A549 (cell line): ENCODE measurements around the gene CSDE1. TPM values are rescaled to one million over a fixed set of nuclear protein-coding genes. Genes with fewer than 3 reads are reported as not detected.

Experiments used
- ATAC-seq, 2 experiments: fragments of 200-7000 bp in 1 of 2; fragments of >200 bp in 1 of 2; cut with Nextera tagmentation in 1 of 2; cut with Tn5 transposase in 1 of 2; 3 replicates each; pipeline versions ENCODE4 v1.8.0 to v1.9.1; 2018 to 2020; ENCODE audit warnings: mild to moderate bottlenecking in 1 of 2, moderate library complexity in 1 of 2
- CTCF ChIA-PET: fragments of 300-600 bp; sonication (Branson Sonifier 250); formaldehyde crosslinking; extraction: SDS; loops from one replicate; lab custom pipeline; 2021; ENCODE audit warnings: antibody characterized with exemption, inconsistent platforms; lab: Yijun Ruan, JAX
- POLR2A ChIA-PET: fragments of 350-600 bp; formaldehyde crosslinking; extraction: SDS; loops from one replicate; lab custom pipeline; 2021; ENCODE audit warnings: antibody characterized with exemption, inconsistent platforms; lab: Yijun Ruan, JAX
- DNase-seq, 2 experiments: peaks; one replicate each; pipeline versions ENCODE4 v3.0.0 to v3.0.0-alpha.2; 2011 to 2016; ENCODE audit warnings: low read depth in 1 of 2, low spot score in 1 of 2
- FAIRE-seq: peaks from 2 replicates; lab custom pipeline; 2011; peaks lifted over from hg19 to GRCh38; lab: Jason Lieb, UNC
- H3K27ac ChIP-seq, 2 experiments: fragments of >200 bp; sonication (Bioruptor Twin); formaldehyde crosslinking; 3 replicates each; pipeline ENCODE4 v1.5.1; 2016 to 2017
- H3K4me1 ChIP-seq: fragments of >200 bp; sonication (Bioruptor Twin); formaldehyde crosslinking; 3 replicates; pipeline ENCODE4 v1.6.1; 2016
- H3K4me2 ChIP-seq: fragments of >200 bp; sonication (Bioruptor Twin); formaldehyde crosslinking; 3 replicates; pipeline ENCODE4 v1.6.1; 2016
- H3K4me3 ChIP-seq: fragments of >200 bp; sonication (Bioruptor Twin); formaldehyde crosslinking; 3 replicates; pipeline ENCODE4 v1.5.1; 2016
- H3K9me3 ChIP-seq: fragments of >200 bp; sonication (Bioruptor Twin); formaldehyde crosslinking; 3 replicates; pipeline ENCODE4 v1.6.1; 2016
- BHLHE40 ChIP-seq: IDR thresholded peaks from 2 replicates; pipeline ENCODE4 v1.6.1; 2012; ENCODE audit warnings: low read depth, low read length, inconsistent platforms
- CBX2 ChIP-seq: fragments of 200-600 bp; sonication (generic); IDR thresholded peaks from 2 replicates; pipeline ENCODE4 v1.6.1; 2016; ENCODE audit warnings: low read depth, mild to moderate bottlenecking, borderline replicate concordance
- EHF ChIP-seq: fragments of 250-450 bp; sonication (Bioruptor Pico); IDR thresholded peaks from 2 replicates; pipeline ENCODE4 v1.5.0; 2020; ENCODE audit warnings: mild to moderate bottlenecking
- EP300 ChIP-seq, 2 experiments: fragments of >200 bp; sonication (Bioruptor Twin); formaldehyde crosslinking; IDR thresholded peaks; 2 replicates in 1 of 2; 3 replicates in 1 of 2; pipeline ENCODE4 v1.6.1; 2016 to 2017
- ESRRA ChIP-seq: fragments of 150-350 bp; IDR thresholded peaks from 2 replicates; pipeline ENCODE4 v1.6.1; 2014; ENCODE audit warnings: mild to moderate bottlenecking, low read length, borderline replicate concordance
- FOSL2 ChIP-seq, 2 experiments: fragments of 450-650 bp in 1 of 2; fragments of >200 bp in 1 of 2; sonication (Bioruptor Twin) in 1 of 2; formaldehyde crosslinking; IDR thresholded peaks; 2 replicates each; pipeline versions ENCODE4 v1.5.0 to v1.6.1; 2016 to 2020; ENCODE audit warnings: mild to moderate bottlenecking in 1 of 2, moderate library complexity in 1 of 2
- FOXS1 ChIP-seq: fragments of 250-450 bp; sonication (Bioruptor Pico); IDR thresholded peaks from 2 replicates; pipeline ENCODE4 v1.5.0; 2020; ENCODE audit warnings: mild to moderate bottlenecking, moderate library complexity
- HDAC2 ChIP-seq: fragments of 200-600 bp; sonication (generic); IDR thresholded peaks from 2 replicates; pipeline ENCODE4 v1.6.1; 2016
- HOXA7 ChIP-seq: fragments of 250-450 bp; sonication (Bioruptor Pico); IDR thresholded peaks from 2 replicates; pipeline ENCODE4 v1.5.0; 2020; ENCODE audit warnings: mild to moderate bottlenecking, moderate library complexity
- HOXB13 ChIP-seq: fragments of 250-450 bp; sonication (Bioruptor Pico); IDR thresholded peaks from 2 replicates; pipeline ENCODE4 v1.5.0; 2020; ENCODE audit warnings: low read depth, mild to moderate bottlenecking, moderate library complexity
- HOXB5 ChIP-seq: fragments of 250-450 bp; sonication (Bioruptor Pico); IDR thresholded peaks from 2 replicates; pipeline ENCODE4 v1.5.0; 2020; ENCODE audit warnings: mild to moderate bottlenecking, moderate library complexity
- JUN ChIP-seq, 2 experiments: fragments of >200 bp; sonication (Bioruptor Twin); formaldehyde crosslinking; IDR thresholded peaks; 2 replicates in 1 of 2; 3 replicates in 1 of 2; pipeline ENCODE4 v1.6.1; 2016 to 2017
- MAZ ChIP-seq: fragments of 150-350 bp; IDR thresholded peaks from 2 replicates; pipeline ENCODE4 v1.6.1; 2014; ENCODE audit warnings: antibody characterized with exemption, low read depth, low read length, borderline replicate concordance
- PHF8 ChIP-seq: fragments of 200-600 bp; sonication (generic); IDR thresholded peaks from 2 replicates; pipeline ENCODE4 v1.6.1; 2016; ENCODE audit warnings: low read depth, mild to moderate bottlenecking, antibody characterized with exemption, moderate library complexity, borderline replicate concordance
- RAD21 ChIP-seq, 2 experiments: fragments of >200 bp in 1 of 2; sonication (Bioruptor Twin) in 1 of 2; formaldehyde crosslinking in 1 of 2; IDR thresholded peaks in 1 of 2; conservative IDR thresholded peaks in 1 of 2; 2 replicates in 1 of 2; 3 replicates in 1 of 2; pipeline ENCODE4 v1.6.1; 2012 to 2018; ENCODE audit warnings: inconsistent platforms in 1 of 2
- RARB ChIP-seq: fragments of 250-450 bp; sonication (Bioruptor Pico); IDR thresholded peaks from 2 replicates; pipeline ENCODE4 v1.8.0; 2021; ENCODE audit warnings: mild to moderate bottlenecking, moderate library complexity
- RNF2 ChIP-seq: fragments of 200-600 bp; sonication (generic); IDR thresholded peaks from 2 replicates; pipeline ENCODE4 v1.6.1; 2016; ENCODE audit warnings: low read depth, mild to moderate bottlenecking, antibody characterized with exemption, moderate library complexity, borderline replicate concordance
- SREBF2 ChIP-seq: fragments of 450-650 bp; IDR thresholded peaks from 2 replicates; pipeline ENCODE4 v1.6.1; 2014; ENCODE audit warnings: mild to moderate bottlenecking, moderate library complexity
- ZSCAN20 ChIP-seq: fragments of 250-450 bp; sonication (Bioruptor Pico); IDR thresholded peaks from 2 replicates; pipeline ENCODE4 v1.8.0; 2022; ENCODE audit warnings: mild to moderate bottlenecking, moderate library complexity
- WGBS: methylation state at CpG from one replicate; pipeline ENCODE4 v1.1.6; 2017; ENCODE audit errors: missing lambda C conversion rate; 5-methylcytosine and 5-hydroxymethylcytosine counted together
- polyA plus RNA-seq, 4 experiments: library from polyadenylated mRNA; depleted of rRNA in 3 of 4; stranded (reverse); fragments of >200 nt; fragmentation: RNase III in 1 of 4; extraction: RNeasy Plus Mini Kit Qiagen cat#74134 plus additional on column Dnase treatment in 1 of 4; gene quantifications; 2 replicates in 3 of 4; 3 replicates in 1 of 4; pipeline ENCODE4 v1.2.3, GENCODE V29; 2011 to 2017
- TF ChIP-seq, protein P1 (sequence below): IDR thresholded peaks from 2 replicates; pipeline ENCODE4 v1.6.1; 2012; ENCODE audit warnings: low read depth, borderline replicate concordance
- TF ChIP-seq, protein P2 (sequence below): fragments of 250-450 bp; sonication (Bioruptor Pico); IDR thresholded peaks from 2 replicates; pipeline ENCODE4 v1.5.0; 2020; ENCODE audit warnings: low read depth, mild to moderate bottlenecking, moderate library complexity
- TF ChIP-seq, protein P3 (sequence below): fragments of 250-450 bp; sonication (Bioruptor Pico); IDR thresholded peaks from 2 replicates; pipeline ENCODE4 v1.5.0; 2021; ENCODE audit warnings: mild to moderate bottlenecking, moderate library complexity, borderline replicate concordance
- TF ChIP-seq, protein P4 (sequence below): fragments of 200-600 bp; sonication (generic); IDR thresholded peaks from 2 replicates; pipeline ENCODE4 v1.6.1; 2016; ENCODE audit warnings: antibody characterized with exemption, mild to moderate bottlenecking, moderate library complexity

CSDE1 gene
- polyA plus RNA-seq, 2 of the 4 experiments (the other 2 are of a cell fraction), result 199 to 236 TPM

DNA sequence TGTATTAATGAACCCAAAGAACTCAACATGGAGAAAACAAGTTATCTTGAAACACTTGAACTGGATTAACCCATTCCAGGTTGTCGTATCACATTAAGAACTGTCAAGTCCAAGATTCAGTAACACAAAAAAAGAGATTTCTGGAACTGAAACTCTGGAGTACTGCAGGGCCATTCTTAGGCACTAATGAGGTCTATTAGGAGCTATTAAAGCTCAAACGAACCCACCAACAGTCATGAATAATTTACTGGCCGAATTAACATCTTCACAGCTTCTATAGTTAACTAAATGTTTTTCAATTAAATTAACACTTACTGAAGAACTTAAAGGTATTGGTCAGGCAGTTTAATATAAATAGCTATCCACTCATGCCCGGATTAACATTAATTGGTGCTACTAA, 4.6 kb downstream of the CSDE1 start:
- H3K9me3 ChIP-seq, result no peaks in the 10 kb centered on the region
- DNase-seq, result no peak
- CTCF ChIA-PET, result interaction anchor here (1.2 kb wide), 1 partner anchor 407 kb away, joined by 3 read pairs; no protein-coding TSS in a partner anchor
- no peak overlapping the region for H3K4me2 ChIP-seq
- H3K27ac ChIP-seq, result no peak overlapping the region
- POLR2A ChIA-PET, result no interaction called here
- no peak for TF ChIP-seq EP300 (IDR thresholded peaks at IDR 0.05)
- TF ChIP-seq, protein P1, sequence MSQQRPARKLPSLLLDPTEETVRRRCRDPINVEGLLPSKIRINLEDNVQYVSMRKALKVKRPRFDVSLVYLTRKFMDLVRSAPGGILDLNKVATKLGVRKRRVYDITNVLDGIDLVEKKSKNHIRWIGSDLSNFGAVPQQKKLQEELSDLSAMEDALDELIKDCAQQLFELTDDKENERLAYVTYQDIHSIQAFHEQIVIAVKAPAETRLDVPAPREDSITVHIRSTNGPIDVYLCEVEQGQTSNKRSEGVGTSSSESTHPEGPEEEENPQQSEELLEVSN, result no peak
- TF ChIP-seq BHLHE40, result no peak
- TF ChIP-seq, protein P2, sequence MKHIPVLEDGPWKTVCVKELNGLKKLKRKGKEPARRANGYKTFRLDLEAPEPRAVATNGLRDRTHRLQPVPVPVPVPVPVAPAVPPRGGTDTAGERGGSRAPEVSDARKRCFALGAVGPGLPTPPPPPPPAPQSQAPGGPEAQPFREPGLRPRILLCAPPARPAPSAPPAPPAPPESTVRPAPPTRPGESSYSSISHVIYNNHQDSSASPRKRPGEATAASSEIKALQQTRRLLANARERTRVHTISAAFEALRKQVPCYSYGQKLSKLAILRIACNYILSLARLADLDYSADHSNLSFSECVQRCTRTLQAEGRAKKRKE (CRISPR knock-in tag), result no peak
- no peak for ATAC-seq
- WGBS, result 82% methylated on average over 4 of the region's 4 CpGs
- no peak for FAIRE-seq
- H3K4me3 ChIP-seq, result no peak overlapping the region
- H3K4me1 ChIP-seq, result peaks cover 28% of the 10 kb centered on the region; the same call in 2 of the 3 replicates

DNA sequence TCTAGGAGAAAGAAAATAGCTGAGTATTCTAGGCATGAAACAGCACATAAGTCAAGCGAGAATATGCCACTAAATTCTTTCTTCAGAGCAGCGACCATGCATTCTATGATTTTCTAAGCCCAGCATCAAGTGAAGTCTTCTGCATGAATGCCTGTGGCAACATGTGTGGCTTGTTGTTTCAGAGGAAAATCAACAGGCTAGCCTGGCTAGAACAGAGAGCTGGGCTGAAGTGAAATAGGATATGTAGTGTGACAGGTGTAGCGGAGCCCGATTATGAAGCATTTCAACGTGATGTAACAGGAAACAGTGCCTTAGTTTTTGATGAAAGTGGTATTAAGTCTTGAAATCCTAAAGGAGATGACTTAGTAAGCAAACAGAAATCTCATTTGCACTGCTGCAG, 7.0 kb downstream of the CSDE1 start:
- POLR2A ChIA-PET, result interaction anchor here (1.4 kb wide), 1 partner anchor 30 kb away, joined by 5 read pairs; the partner anchor contains the start of gene SIKE1
- DNase-seq, result no peak
- Histone ChIP-seq H3K27ac (no peak overlapping the region), H3K9me3 (no peaks in the 10 kb centered on the region), H3K4me3 (no peak overlapping the region), H3K4me2 (no peak overlapping the region), H3K4me1 (peaks cover 23% of the 10 kb centered on the region; the same call in 2 of the 3 replicates)
- 92% methylated on average over 5 of the region's 5 CpGs for WGBS
- TF ChIP-seq ZSCAN20 (CRISPR knock-in tag) (no peak), RNF2 (no peak), HDAC2 (no peak), RAD21 (conservative IDR thresholded peaks at IDR 0.05 in 1 of 2, IDR thresholded peaks at IDR 0.05 in 1 of 2) (no peak), PHF8 (no peak), HOXB13 (CRISPR knock-in tag) (no peak), FOSL2 (IDR thresholded peaks at IDR 0.05) (no peak), FOSL2 (CRISPR knock-in tag; IDR thresholded peaks at IDR 0.05) (no peak), SREBF2 (no peak), ESRRA (no peak), FOXS1 (CRISPR knock-in tag) (no peak), MAZ (no peak), EHF (no peak), JUN (IDR thresholded peaks at IDR 0.05) (no peak), RARB (CRISPR knock-in tag) (no peak), CBX2 (no peak), HOXB5 (CRISPR knock-in tag) (no peak), HOXA7 (no peak)
- TF ChIP-seq, protein P3, sequence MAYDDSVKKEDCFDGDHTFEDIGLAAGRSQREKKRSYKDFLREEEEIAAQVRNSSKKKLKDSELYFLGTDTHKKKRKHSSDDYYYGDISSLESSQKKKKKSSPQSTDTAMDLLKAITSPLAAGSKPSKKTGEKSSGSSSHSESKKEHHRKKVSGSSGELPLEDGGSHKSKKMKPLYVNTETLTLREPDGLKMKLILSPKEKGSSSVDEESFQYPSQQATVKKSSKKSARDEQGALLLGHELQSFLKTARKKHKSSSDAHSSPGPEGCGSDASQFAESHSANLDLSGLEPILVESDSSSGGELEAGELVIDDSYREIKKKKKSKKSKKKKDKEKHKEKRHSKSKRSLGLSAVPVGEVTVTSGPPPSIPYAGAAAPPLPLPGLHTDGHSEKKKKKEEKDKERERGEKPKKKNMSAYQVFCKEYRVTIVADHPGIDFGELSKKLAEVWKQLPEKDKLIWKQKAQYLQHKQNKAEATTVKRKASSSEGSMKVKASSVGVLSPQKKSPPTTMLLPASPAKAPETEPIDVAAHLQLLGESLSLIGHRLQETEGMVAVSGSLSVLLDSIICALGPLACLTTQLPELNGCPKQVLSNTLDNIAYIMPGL (CRISPR knock-in tag), result no peak
- TF ChIP-seq, protein P2 (CRISPR knock-in tag), result no peak
- TF ChIP-seq, protein P4, sequence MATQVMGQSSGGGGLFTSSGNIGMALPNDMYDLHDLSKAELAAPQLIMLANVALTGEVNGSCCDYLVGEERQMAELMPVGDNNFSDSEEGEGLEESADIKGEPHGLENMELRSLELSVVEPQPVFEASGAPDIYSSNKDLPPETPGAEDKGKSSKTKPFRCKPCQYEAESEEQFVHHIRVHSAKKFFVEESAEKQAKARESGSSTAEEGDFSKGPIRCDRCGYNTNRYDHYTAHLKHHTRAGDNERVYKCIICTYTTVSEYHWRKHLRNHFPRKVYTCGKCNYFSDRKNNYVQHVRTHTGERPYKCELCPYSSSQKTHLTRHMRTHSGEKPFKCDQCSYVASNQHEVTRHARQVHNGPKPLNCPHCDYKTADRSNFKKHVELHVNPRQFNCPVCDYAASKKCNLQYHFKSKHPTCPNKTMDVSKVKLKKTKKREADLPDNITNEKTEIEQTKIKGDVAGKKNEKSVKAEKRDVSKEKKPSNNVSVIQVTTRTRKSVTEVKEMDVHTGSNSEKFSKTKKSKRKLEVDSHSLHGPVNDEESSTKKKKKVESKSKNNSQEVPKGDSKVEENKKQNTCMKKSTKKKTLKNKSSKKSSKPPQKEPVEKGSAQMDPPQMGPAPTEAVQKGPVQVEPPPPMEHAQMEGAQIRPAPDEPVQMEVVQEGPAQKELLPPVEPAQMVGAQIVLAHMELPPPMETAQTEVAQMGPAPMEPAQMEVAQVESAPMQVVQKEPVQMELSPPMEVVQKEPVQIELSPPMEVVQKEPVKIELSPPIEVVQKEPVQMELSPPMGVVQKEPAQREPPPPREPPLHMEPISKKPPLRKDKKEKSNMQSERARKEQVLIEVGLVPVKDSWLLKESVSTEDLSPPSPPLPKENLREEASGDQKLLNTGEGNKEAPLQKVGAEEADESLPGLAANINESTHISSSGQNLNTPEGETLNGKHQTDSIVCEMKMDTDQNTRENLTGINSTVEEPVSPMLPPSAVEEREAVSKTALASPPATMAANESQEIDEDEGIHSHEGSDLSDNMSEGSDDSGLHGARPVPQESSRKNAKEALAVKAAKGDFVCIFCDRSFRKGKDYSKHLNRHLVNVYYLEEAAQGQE, result no peak
- CTCF ChIA-PET, result interaction anchor here (1.2 kb wide), 1 partner anchor 9 kb away, joined by 3 read pairs; no protein-coding TSS in a partner anchor
- FAIRE-seq, result no peak
- ATAC-seq, result no peak
